ENCODE measurements around the gene MFSD11.

The MFSD11 gene

GRCh38 chr17:76732734-76733617 is 4.9 kb upstream of the MFSD11 start:
- CTCF ChIA-PET = interaction anchor here (1.3 to 2.8 kb wide), 6 partner anchors 8 to 210 kb away, joined by 3 to 16 read pairs (median 5); no protein-coding TSS in a partner anchor
- POLR2A ChIA-PET = interaction anchor here (0.6 kb wide), 2 partner anchors 8 to 273 kb away, joined by 3 read pairs; no protein-coding TSS in a partner anchor
- H3K4me3 ChIP-seq (ENCODE audit: low read depth, low read length) = no peak overlapping the region
- DNase-seq (ENCODE audit: low read depth, low spot score) = no peak
- TF ChIP-seq, protein P1, sequence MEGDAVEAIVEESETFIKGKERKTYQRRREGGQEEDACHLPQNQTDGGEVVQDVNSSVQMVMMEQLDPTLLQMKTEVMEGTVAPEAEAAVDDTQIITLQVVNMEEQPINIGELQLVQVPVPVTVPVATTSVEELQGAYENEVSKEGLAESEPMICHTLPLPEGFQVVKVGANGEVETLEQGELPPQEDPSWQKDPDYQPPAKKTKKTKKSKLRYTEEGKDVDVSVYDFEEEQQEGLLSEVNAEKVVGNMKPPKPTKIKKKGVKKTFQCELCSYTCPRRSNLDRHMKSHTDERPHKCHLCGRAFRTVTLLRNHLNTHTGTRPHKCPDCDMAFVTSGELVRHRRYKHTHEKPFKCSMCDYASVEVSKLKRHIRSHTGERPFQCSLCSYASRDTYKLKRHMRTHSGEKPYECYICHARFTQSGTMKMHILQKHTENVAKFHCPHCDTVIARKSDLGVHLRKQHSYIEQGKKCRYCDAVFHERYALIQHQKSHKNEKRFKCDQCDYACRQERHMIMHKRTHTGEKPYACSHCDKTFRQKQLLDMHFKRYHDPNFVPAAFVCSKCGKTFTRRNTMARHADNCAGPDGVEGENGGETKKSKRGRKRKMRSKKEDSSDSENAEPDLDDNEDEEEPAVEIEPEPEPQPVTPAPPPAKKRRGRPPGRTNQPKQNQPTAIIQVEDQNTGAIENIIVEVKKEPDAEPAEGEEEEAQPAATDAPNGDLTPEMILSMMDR (IDR thresholded peaks at IDR 0.05; ENCODE audit: insufficient read depth, low read length, missing control alignments) = no peak

- TF ChIP-seq, protein P1 (IDR thresholded peaks at IDR 0.05; ENCODE audit: insufficient read depth, low read length, missing control alignments) = no peak
- H3K4me3 ChIP-seq (ENCODE audit: low read depth, low read length) = no peak overlapping the region
- POLR2A ChIA-PET = interaction anchor here (0.6 kb wide), 1 partner anchor 272 kb away, joined by 3 read pairs; no protein-coding TSS in a partner anchor
- CTCF ChIA-PET = interaction anchor here (1.3 to 2.8 kb wide), 4 partner anchors 9 to 211 kb away, joined by 3 to 16 read pairs (median 5); no protein-coding TSS in a partner anchor
- DNase-seq (ENCODE audit: low read depth, low spot score) = no peak
These were observed 4.3 kb upstream of the MFSD11 start for GRCh38 chr17:76733618-76733957.

- DNase-seq (ENCODE audit: low read depth, low spot score) = no peak
These were observed 3.7 kb upstream of the MFSD11 start for GRCh38 chr17:76734080-76734840.

DNA sequence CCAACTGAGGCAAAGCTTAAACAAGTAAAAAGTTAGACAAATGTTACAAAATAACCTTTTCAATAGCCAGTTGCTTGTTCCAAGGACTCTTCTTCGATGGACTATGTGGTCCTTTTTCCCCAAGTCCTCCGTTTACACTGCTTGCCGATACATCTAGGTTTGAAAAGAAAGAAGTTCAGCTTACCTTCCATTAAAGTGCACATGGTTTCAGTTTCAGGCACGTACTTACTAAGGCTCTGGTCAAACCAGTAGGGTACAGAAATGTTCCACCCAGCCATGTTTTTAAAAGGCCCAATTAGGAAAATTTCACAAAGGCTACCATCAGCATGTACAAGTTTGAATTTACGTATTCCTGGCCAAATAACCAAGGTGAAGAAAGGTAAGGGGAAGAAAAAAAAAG is 2.9 kb upstream of the MFSD11 start:
- CTCF ChIA-PET = interaction anchor here (0.9 to 2.3 kb wide), 5 partner anchors 8 to 332 kb away, joined by 3 to 9 read pairs (median 3); partner anchors contain the start of gene METTL23
- POLR2A ChIA-PET = interaction anchor here (0.6 to 4.0 kb wide), 4 partner anchors 9 to 720 kb away, joined by 3 to 27 read pairs (median 5); partner anchors contain the start of genes JMJD6 and METTL23
- no peak for DNase-seq (ENCODE audit: low read depth, low spot score)
- TF ChIP-seq, protein P1 (IDR thresholded peaks at IDR 0.05; ENCODE audit: insufficient read depth, low read length, missing control alignments) = no peak
- H3K4me3 ChIP-seq (ENCODE audit: low read depth, low read length) = peak overlapping the region; percentile 97

More at GRCh38 chr17:76734080-76734840, 3.7 kb upstream of the MFSD11 start:
- CTCF ChIA-PET = interaction anchor here (1.0 to 1.5 kb wide), 4 partner anchors 9 to 330 kb away, joined by 3 to 5 read pairs (median 3); no protein-coding TSS in a partner anchor
- peak overlapping the region; percentile 45 for H3K4me3 ChIP-seq (ENCODE audit: low read depth, low read length)
- TF ChIP-seq, protein P1 (IDR thresholded peaks at IDR 0.05; ENCODE audit: insufficient read depth, low read length, missing control alignments) = no peak
- POLR2A ChIA-PET = interaction anchor here (0.6 to 4.0 kb wide), 4 partner anchors 8 to 721 kb away, joined by 3 to 27 read pairs (median 5); partner anchors contain the start of genes JMJD6 and METTL23

DNA sequence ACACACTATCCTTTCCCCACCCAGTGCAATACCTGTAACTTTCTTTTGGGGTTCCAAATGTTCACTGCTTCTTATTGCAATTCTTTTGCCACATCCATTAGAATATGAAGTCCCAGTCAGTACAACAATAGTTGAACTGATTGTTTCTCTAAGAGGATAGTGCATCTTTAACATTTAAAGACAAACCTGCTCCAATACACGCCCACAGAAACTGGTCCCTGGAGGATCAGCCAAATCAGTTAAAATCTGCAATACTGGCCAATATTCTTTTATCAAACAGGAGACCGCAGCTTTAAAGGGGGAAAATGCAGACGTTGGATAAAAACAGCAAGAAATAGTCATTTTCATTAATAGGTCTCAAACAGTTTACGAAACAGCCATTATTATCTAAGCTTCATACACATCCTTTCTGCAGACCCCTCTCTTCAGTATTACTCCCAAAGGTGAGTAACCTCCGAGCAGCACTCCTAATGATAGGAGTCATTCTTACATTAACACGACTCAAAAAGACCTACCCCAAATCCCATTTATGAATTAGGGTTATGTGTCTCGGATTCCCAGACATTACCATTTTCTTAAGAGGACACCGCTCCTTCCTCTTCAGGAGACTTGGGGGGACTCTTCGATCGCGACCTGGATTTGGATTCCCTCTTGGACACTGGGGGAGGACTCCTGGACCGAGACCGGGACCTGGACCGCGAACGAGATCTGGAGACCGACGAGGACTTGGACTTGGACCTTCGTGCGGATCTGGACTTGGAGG is 2.2 kb upstream of the MFSD11 start:
- TF ChIP-seq, protein P1 (IDR thresholded peaks at IDR 0.05; ENCODE audit: insufficient read depth, low read length, missing control alignments) = no peak
- H3K4me3 ChIP-seq (ENCODE audit: low read depth, low read length) = peak overlapping the region; percentile 97
- POLR2A ChIA-PET = interaction anchor here (1.1 to 4.0 kb wide), 4 partner anchors 8 to 37 kb away, joined by 5 to 27 read pairs (median 16); partner anchors contain the start of genes JMJD6 and METTL23
- CTCF ChIA-PET = interaction anchor here (0.9 to 2.3 kb wide), 4 partner anchors 8 to 331 kb away, joined by 3 to 9 read pairs (median 3); partner anchors contain the start of gene METTL23
- no peak for DNase-seq (ENCODE audit: low read depth, low spot score)
